Ascending aorta (tissue), 2 donors: ENCODE measurements around the gene CTDSPL. TPM values are rescaled to one million over a fixed set of nuclear protein-coding genes. Genes with fewer than 3 reads are reported as not detected.
A peak's percentile ranks its signal among the peaks of the same experiment; 100 is the strongest.

ENCODE experiments used
- DNase-seq, 2 donors: peaks; one replicate each; pipeline ENCODE4 v3.0.0-alpha.2; 2019; ENCODE audit warnings: low spot score in 2 of 2
- H3K27ac ChIP-seq, 2 donors: fragments of 200-600 bp; sonication (generic); one replicate each; pipeline ENCODE4 v1.5.1; 2016 to 2017; ENCODE audit warnings: mild to moderate bottlenecking in 1 of 2
- H3K27me3 ChIP-seq: fragments of 200-600 bp; sonication (generic); one replicate; pipeline ENCODE4 v1.5.1; 2017
- H3K36me3 ChIP-seq, 2 donors: fragments of 200-600 bp; sonication (generic); one replicate each; pipeline ENCODE4 v1.5.1; 2016
- H3K4me1 ChIP-seq, 2 donors: fragments of 200-600 bp; sonication (generic); one replicate each; pipeline ENCODE4 v1.5.1; 2016 to 2017; ENCODE audit warnings: mild to moderate bottlenecking in 1 of 2
- H3K4me3 ChIP-seq, 2 donors: fragments of 200-600 bp; sonication (generic); one replicate each; pipeline ENCODE4 v1.5.1; 2016 to 2017; ENCODE audit warnings: mild to moderate bottlenecking in 1 of 2
- H3K9me3 ChIP-seq, 2 donors: fragments of 200-600 bp; sonication (generic); one replicate each; pipeline ENCODE4 v1.5.1; 2016
- intact Hi-C: fragments of 100-400 bp; cut with DNase I; formaldehyde crosslinking; loops from one replicate; pipeline ENCODE4 v1.15.1; 2023
- total RNA-seq: library from RNA; depleted of rRNA; stranded (reverse); fragments of >200 nt; gene quantifications from one replicate; pipeline ENCODE4 v1.1.0, GENCODE V29; 2016
- TF ChIP-seq, protein P1 (sequence below), 3 experiments: fragments of 200-600 bp in 2 of 3; fragments of 450-650 bp in 1 of 3; sonication (generic) in 2 of 3; IDR thresholded peaks; one replicate each; pipeline ENCODE4 v1.5.1; 2016 to 2019; ENCODE audit warnings: antibody characterized with exemption in 3 of 3, mild to moderate bottlenecking in 1 of 3, moderate library complexity in 1 of 3

CTDSPL gene
- total RNA-seq, 1 donor from 2014 or later, result 80.9 TPM

- peaks cover 0 to 11% of the 10 kb centered on the region in 2 donors for H3K4me1 ChIP-seq
- no peaks in the 10 kb centered on the region for H3K27me3 ChIP-seq
- no peaks in the 10 kb centered on the region for H3K9me3 ChIP-seq
- intact Hi-C loops, result loop anchor here (1.0 to 5.0 kb wide), 2 partner anchors 41 to 108 kb away; no protein-coding TSS in a partner anchor
- TF ChIP-seq, protein P1, sequence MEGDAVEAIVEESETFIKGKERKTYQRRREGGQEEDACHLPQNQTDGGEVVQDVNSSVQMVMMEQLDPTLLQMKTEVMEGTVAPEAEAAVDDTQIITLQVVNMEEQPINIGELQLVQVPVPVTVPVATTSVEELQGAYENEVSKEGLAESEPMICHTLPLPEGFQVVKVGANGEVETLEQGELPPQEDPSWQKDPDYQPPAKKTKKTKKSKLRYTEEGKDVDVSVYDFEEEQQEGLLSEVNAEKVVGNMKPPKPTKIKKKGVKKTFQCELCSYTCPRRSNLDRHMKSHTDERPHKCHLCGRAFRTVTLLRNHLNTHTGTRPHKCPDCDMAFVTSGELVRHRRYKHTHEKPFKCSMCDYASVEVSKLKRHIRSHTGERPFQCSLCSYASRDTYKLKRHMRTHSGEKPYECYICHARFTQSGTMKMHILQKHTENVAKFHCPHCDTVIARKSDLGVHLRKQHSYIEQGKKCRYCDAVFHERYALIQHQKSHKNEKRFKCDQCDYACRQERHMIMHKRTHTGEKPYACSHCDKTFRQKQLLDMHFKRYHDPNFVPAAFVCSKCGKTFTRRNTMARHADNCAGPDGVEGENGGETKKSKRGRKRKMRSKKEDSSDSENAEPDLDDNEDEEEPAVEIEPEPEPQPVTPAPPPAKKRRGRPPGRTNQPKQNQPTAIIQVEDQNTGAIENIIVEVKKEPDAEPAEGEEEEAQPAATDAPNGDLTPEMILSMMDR (IDR thresholded peaks at IDR 0.05), result no peak
- peak overlapping the region; percentile 19 to 60 for H3K27ac ChIP-seq
- no peaks in the 10 kb centered on the region for H3K36me3 ChIP-seq
- DNase-seq, result no peak
- no peak overlapping the region for H3K4me3 ChIP-seq
Observed at GRCh38 chr3:37963016-37963415, 101.3 kb downstream of the CTDSPL start.

- Histone ChIP-seq H3K36me3 (no peaks in the 10 kb centered on the region), H3K27ac (peak overlapping the region in 1 of 2 donors; percentile 19), H3K4me1 (peaks cover 0 to 11% of the 10 kb centered on the region in 2 donors), H3K4me3 (no peak overlapping the region), H3K9me3 (no peaks in the 10 kb centered on the region), H3K27me3 (no peaks in the 10 kb centered on the region)
- intact Hi-C loops, result loop anchor here (1.0 to 5.0 kb wide), 2 partner anchors 41 to 108 kb away; no protein-coding TSS in a partner anchor
- TF ChIP-seq, protein P1 (IDR thresholded peaks at IDR 0.05), result no peak
- DNase-seq, result no peak
Observed at GRCh38 chr3:37963635-37964034, 102.0 kb downstream of the CTDSPL start.

DNA sequence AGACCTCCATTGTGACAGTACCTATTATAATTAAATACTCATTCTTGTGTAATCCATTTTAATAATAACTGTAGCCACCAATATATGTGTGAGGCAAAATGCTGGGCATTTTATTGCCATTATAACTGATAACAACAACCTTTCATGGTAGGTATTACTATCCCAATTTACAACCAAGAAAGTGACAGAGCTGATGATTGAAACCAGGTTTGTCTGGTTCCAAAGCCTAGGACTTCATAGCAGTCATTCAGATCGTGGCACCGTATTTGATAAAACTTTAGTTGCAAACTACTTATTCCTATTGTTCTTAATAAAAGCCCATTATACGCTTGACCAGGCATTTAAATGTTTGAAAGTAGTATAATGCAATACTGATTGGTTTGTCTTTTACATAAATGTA, 102.5 kb downstream of the CTDSPL start:
- Histone ChIP-seq H3K4me1 (peaks cover 0 to 11% of the 10 kb centered on the region in 2 donors), H3K4me3 (no peak overlapping the region), H3K36me3 (no peaks in the 10 kb centered on the region), H3K9me3 (no peaks in the 10 kb centered on the region), H3K27ac (no peak overlapping the region), H3K27me3 (no peaks in the 10 kb centered on the region)
- intact Hi-C loops, result loop anchor here (5.0 kb wide), 1 partner anchor 42 kb away; no protein-coding TSS in a partner anchor
- TF ChIP-seq, protein P1 (IDR thresholded peaks at IDR 0.05), result no peak
- no peak for DNase-seq

DNA sequence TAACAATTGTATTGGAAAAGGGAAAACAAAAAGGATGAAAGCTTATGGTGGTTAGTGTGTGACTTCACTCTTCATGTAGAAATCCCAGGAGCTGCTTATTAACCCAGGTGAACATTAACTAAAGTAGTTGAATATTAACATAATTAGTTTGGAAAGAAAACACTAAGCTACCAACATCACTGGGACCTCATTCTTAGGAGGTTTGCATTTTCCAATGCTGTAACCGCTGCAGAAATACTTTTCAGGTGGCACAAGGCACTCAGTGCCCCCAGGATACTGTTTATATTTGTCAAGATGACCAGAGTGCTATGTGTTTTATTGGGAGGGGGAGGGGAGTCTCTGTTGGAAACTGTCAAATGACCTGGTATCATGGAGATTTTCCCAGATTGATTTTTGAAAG, 103.0 kb downstream of the CTDSPL start:
- no peak overlapping the region for H3K4me3 ChIP-seq
- H3K4me1 ChIP-seq, result peaks cover 0 to 11% of the 10 kb centered on the region in 2 donors
- H3K27me3 ChIP-seq, result no peaks in the 10 kb centered on the region
- intact Hi-C loops, result loop anchor here (5.0 kb wide), 1 partner anchor 42 kb away; no protein-coding TSS in a partner anchor
- TF ChIP-seq, protein P1 (IDR thresholded peaks at IDR 0.05), result no peak
- no peaks in the 10 kb centered on the region for H3K36me3 ChIP-seq
- no peak for DNase-seq
- H3K9me3 ChIP-seq, result no peaks in the 10 kb centered on the region
- no peak overlapping the region for H3K27ac ChIP-seq

- no peak overlapping the region for H3K4me3 ChIP-seq
- TF ChIP-seq, protein P1 (IDR thresholded peaks at IDR 0.05), result peak; percentile 56 to 85 (median 83)
- H3K9me3 ChIP-seq, result no peaks in the 10 kb centered on the region
- H3K27me3 ChIP-seq, result no peaks in the 10 kb centered on the region
- peaks cover 10 to 15% of the 10 kb centered on the region in 2 donors for H3K36me3 ChIP-seq
- peak in 1 of 2 donors; percentile 84 for DNase-seq
- H3K27ac ChIP-seq, result no peak overlapping the region
- H3K4me1 ChIP-seq, result peaks cover 0 to 8% of the 10 kb centered on the region in 2 donors
- intact Hi-C loops, result loop anchor here (1.0 kb wide), 1 partner anchor 112 kb away; no protein-coding TSS in a partner anchor
Observed at GRCh38 chr3:37967260-37967881, 105.7 kb downstream of the CTDSPL start.
